GM21390 (cell line): ENCODE data around the gene PPP1R18.

Source experiments
- ATAC-seq: cut with Tn5 transposase; IDR thresholded peaks from one replicate; pipeline ENCODE4 v1.9.1; 2021; ENCODE audit not compliant: unreplicated experiment

Gene PPP1R18

DNA sequence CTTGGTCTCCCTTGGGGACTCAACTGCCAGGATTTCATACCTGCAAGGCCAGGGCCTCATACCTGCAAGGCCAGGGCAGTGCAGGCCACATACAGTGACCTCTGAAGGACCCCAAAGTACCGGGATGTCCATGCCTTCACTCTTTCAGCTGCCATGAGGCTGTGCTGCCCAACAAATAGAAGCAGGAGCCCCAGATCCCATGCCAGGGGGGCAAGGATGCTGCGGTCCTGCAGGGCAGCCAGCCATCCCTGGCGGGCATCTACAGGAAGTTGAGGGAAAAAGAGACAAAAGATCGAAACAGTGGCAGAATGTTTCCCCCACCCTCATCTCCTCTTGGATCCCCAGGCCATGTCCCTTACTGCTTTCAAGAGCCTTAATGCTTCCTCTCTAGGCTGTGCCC, 3.5 kb upstream of the PPP1R18 start:
- ATAC-seq = no peak

- ATAC-seq = no peak
Measured at GRCh38 chr6:30689022-30689865, 2.8 kb upstream of the PPP1R18 start.

GRCh38 chr6:30688569-30688968, 2.1 kb upstream of the PPP1R18 start:
- no peak for ATAC-seq

- ATAC-seq = no peak
Measured at GRCh38 chr6:30687659-30688431, 1.4 kb upstream of the PPP1R18 start.

GRCh38 chr6:30686908-30687658, 638 bp upstream of the PPP1R18 start:
- ATAC-seq = peak; percentile 42

- no peak for ATAC-seq
Measured at GRCh38 chr6:30685157-30686008, 1.1 kb downstream of the PPP1R18 start.

GRCh38 chr6:30684386-30685156, 1.9 kb downstream of the PPP1R18 start:
- ATAC-seq = no peak

GRCh38 chr6:30683980-30684338, 2.5 kb downstream of the PPP1R18 start:
- no peak for ATAC-seq

- ATAC-seq = no peak
Measured at GRCh38 chr6:30683183-30683979, 3.1 kb downstream of the PPP1R18 start.

- ATAC-seq = peak; percentile 39
Measured at GRCh38 chr6:30682143-30683117, 4.0 kb downstream of the PPP1R18 start.

DNA sequence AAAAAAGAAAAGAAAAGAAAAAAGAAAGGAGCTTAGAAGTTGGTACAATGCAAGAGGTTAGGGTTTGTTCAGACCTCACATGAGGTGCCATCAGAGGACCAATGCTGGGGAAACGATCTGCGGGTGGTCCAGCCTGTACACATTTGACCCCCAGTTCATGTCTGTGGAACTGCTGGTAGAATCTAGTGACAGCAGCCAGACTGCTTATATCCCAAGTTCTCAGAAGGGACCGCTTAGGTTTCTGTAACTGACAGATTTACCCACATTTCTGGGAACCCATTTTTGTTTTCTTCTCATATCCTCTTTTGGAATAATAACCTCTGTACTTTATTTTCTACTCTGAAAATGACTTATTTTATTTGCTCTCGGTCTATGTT, 4.7 kb downstream of the PPP1R18 start:
- no peak for ATAC-seq

DNA sequence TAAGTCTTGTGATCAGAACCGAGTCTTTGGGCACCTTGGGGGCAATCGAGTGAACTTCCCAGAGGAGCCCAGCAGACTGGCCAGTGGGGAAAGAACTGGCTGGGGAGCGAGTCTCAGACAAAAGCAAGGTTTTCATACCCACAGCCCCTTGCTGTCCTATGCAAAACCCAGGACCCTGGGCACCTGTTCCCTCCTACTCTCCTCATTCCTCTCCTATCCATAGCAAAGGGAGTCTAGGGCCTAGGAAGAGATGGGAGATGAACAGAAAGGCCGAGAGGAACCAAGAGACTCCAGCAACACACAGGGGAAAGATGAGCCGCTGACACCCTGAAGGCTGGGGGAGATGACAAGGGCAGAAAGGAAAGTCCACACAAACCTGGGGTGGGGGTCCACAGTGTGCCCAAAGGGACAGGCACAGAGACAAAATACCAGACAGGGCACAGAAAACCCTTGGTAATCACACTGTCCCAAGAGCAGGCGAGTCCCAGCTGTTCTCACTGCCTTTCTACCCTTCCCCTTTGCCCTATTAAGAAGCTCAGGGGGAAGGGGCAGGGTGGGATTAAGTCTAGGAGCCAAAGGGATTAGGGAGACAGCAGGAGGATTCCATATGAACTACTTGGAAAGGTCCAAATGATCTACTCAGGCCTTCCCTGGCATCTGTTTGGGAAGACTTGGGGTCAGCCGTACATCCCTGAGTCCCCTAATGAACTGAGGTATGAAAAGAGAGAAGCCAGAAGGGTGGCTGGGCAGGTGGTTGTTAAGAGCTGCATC, 6.5 kb downstream of the PPP1R18 start:
- no peak for ATAC-seq

DNA sequence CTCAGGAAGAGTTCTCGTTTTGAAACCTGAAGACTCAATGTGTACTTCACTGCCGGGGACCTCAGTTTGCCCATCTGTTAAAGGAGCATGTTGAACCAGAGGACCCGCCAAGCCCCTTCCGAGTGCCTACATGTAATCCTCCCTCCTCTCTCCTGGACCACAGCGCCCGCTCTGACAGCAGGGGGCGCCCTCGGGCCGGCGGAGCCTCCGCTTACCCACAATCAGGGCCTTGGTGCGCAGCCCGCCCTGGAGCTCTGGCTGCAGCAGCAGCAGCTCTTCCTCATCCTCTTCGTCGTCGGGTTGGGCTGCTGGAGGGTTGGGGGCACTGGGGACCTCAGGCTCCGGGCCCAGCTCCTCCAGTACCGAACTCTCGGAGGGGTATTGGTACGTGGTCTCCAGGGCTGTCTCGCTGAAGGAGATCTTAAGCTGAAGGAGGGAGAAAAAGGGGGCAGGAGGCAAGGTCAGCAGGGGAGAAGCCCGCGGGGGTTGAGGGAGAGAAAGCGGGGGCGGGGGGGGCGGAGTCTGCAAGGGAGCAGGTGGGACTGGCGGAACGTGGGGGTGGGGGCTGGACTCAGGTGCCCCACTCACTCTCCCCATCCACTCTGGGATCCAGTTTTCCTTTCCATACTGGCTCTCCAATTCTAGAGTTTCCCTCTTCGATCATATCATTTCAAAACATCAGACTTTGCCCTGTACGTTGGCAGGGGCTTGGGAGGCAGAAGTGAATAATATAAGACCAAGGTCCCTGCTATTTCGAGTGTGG, 7.3 kb downstream of the PPP1R18 start:
- no peak for ATAC-seq

- ATAC-seq = no peak
Measured at GRCh38 chr6:30676660-30677285, 9.7 kb downstream of the PPP1R18 start.

GRCh38 chr6:30672445-30673253, 13.8 kb downstream of the PPP1R18 start, which contains the start of gene DHX16:
Gene DHX16, minus strand, starts transcription at chr6:30673006. Its CDS starts 165 bp downstream, at chr6:30672841.
- ATAC-seq = peak; percentile 71
